GM19397 (cell line): ENCODE data around the gene P2RY12.

Experiments used
- ATAC-seq: cut with Tn5 transposase; IDR thresholded peaks from one replicate; pipeline ENCODE4 v1.9.1; 2021; ENCODE audit warnings: mild to moderate bottlenecking, moderate library complexity; ENCODE audit not compliant: unreplicated experiment

Gene P2RY12

DNA sequence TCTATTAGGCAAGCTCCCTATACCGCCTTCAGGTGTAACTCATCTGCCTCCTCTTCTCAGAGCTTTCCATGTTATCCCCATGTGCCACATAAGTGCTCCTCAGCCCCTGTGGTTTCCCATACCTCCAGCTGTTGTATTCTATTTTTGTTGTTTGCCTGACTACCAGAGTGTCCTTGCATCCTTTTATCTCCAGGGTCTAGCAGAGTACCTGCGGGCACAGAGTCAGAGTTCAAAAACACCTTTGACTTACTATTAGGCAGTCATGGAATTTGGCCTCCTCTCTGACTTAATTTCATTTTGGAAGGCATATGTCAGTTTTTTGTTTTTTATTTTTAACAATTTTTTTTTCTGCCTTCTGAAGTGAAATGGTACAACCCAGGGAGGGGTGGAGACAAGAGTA lies 75.0 kb downstream of the P2RY12 start:
- no peak for ATAC-seq

- ATAC-seq, result no peak
Observed at GRCh38 chr3:151307583-151308488, 76.7 kb downstream of the P2RY12 start.

GRCh38 chr3:151307131-151307530 lies 77.4 kb downstream of the P2RY12 start:
- no peak for ATAC-seq

DNA sequence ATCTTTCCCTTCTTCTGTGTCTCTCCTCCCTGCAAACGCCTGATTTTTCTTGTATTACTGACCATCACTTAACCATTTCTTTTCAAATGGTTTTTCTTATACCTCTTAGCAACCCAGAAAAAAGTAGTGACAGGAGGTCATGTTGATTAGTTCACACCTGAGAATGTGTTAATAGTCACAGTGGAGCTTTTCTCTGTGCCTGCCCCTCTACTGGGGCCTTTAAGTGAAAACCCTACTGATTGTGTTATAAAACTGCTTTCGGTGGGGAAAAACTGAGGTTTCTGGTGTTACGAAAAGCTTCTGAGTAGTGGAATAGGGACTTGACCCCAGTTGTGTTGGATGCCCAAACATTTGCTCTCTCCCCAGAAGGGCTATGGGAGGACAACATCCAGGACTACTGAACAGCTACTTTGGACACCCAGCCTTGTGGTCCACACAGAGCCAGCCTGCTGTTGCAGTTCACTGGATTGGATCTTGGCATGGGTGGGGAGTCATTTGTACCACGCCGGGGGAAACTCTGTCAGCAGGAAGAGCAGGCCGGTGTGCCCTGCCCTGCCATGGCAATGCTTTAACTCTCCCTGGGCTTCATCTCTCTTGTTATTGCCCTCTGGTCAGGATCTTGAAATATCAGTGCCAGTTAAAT lies 78.3 kb downstream of the P2RY12 start:
- no peak for ATAC-seq

DNA sequence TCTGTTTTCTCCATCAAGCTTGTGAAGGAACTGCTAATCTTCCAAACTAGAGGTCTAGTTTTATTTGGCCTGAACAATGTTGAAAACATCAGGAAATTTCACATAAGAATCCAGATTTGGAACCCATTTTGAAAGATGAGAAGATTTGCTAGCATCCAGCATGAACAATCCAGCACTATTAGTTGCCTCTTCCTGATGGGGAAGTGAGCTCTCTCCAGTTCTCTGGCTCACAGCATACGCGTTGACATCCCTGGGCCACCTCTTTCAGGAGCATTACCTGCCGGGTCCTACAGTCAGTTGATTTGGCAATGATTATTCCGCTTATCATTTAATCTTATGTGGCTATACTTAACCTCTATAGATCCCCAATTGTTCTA lies 78.8 kb downstream of the P2RY12 start:
- ATAC-seq, result no peak

GRCh38 chr3:151305060-151305774 lies 79.3 kb downstream of the P2RY12 start:
- ATAC-seq, result no peak

DNA sequence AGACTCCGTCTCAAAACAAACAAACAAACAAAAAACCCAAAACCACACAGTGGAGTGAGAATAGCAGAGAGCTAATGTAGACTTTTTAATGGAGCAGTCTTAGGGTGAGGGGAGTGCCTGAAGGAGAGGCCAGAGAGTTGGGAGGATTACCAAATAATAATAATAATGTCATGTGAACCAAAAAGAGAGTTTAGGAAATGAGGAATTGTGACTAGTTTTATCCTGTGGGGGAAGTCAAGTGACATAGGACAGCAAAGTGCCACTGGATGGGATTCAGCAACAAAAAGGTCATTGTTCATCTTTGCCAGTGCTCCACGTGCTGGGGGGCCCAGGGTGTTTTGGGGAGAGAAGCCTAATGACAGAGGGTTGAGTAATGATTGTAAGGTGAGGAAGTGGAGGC lies 80.8 kb downstream of the P2RY12 start:
- ATAC-seq, result no peak

GRCh38 chr3:151301787-151302186 lies 82.8 kb downstream of the P2RY12 start:
- no peak for ATAC-seq

DNA sequence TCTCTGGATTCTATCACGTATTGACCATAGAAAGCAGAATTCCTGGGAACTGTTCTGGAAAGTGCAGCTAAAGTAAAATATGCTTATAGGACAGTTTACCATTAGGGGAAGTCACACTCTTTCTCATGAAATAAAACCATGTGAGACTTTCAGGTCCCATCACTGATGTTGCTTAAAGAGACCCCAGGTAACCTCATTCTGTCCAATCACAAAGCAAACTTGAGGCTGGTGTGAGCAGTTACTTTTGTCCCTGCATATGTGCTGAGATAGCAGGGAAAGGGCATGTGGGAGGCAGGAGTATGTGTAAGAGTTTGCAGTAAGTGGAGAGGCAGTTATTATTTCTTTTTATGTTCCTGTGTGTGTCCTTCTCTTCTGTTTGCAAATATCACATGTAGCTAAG lies 84.0 kb downstream of the P2RY12 start:
- ATAC-seq, result no peak

DNA sequence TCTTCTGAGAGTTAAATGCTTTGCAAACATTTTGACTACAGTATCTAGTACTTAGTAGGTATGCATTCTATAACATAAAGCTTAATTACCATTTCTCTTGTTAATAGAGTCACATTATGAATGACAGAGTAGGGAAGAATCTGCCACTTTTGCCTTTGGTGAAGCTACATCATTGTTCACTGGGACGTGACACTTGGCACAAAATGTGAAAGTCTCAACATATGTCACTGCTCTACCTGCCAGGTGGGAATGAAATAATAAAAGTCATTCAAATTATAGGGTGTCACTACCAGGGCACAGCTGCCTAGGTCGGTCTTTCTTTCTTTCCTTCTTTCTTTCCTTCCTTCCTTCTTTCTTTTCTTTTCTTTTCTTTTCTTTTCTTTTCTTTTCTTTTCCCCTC lies 85.5 kb downstream of the P2RY12 start:
- ATAC-seq, result no peak

GRCh38 chr3:151297429-151297828 lies 87.1 kb downstream of the P2RY12 start:
- ATAC-seq, result no peak

GRCh38 chr3:151296226-151296625 lies 88.3 kb downstream of the P2RY12 start:
- ATAC-seq, result no peak

GRCh38 chr3:151293127-151293526 lies 91.4 kb downstream of the P2RY12 start:
- ATAC-seq, result no peak

DNA sequence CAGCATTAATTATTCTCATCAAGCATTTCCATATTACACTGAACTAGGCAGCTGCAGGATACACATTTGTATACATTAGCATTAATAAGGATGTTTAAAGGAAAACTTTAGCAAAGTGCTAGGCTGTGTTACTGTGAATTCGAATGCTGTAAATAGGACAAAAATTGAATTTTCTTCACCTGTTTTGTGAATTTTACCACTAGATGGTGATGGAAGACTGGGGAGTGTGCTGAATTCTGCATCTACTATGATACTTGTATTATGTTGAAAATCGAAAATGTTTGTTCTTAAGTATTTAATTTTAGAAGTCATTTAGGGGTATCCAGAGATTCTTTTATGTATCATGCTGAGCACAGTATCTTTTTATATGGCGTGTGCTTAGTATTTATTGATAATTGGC lies 93.9 kb downstream of the P2RY12 start:
- no peak for ATAC-seq

DNA sequence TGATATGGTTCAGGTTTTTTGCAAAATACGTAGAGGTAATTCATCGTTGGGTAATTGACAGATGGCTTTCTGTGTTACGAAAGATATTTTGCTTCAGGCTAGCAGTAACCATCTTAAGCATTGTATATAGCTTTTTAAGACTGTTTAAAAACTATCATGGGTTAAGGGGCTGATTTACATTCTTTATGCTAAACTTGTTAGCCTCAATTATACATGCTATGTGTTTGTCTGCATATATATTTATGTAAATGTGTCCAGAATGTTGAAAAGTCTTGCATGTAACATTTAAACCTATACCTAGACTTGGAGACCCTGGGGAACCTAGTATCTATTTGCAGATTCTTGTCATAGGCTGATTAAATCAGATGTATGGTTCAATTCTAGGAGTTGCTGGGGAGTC lies 95.1 kb downstream of the P2RY12 start:
- ATAC-seq, result no peak
